Spinal cord (tissue), 10 donors: ENCODE results near the gene RNF145. TPM values are rescaled to one million over a fixed set of nuclear protein-coding genes. Genes with fewer than 3 reads are reported as not detected.
A peak's percentile ranks its signal among the peaks of the same experiment; 100 is the strongest.
"Not testable (repeated sequence)": the region's sequence is repeated elsewhere in the genome, so short reads cannot be mapped to it uniquely, and the experiment has no call there.

Source experiments
- DNase-seq, 6 donors: peaks; one replicate each; pipeline versions ENCODE4 v3.0.0 to v3.0.0-alpha.2; 2013 to 2015; ENCODE audit warnings: low spot score in 6 of 6, low read depth in 4 of 6
- H3K27ac ChIP-seq: one replicate; pipeline ENCODE4 v1.5.1; 2013; ENCODE audit warnings: low read depth, low read length, control low read depth
- H3K27me3 ChIP-seq: one replicate; pipeline ENCODE4 v1.6.1; 2013; ENCODE audit warnings: low read length; ENCODE audit not compliant: control insufficient read depth, insufficient read depth
- H3K36me3 ChIP-seq: one replicate; pipeline ENCODE4 v1.6.1; 2013; ENCODE audit warnings: low read length; ENCODE audit not compliant: control insufficient read depth, insufficient read depth
- H3K4me1 ChIP-seq: one replicate; pipeline ENCODE4 v1.6.1; 2013; ENCODE audit warnings: low read length; ENCODE audit not compliant: control insufficient read depth, insufficient read depth
- H3K4me3 ChIP-seq: one replicate; pipeline ENCODE4 v1.5.1; 2013; ENCODE audit warnings: low read depth, low read length, control low read depth
- H3K9me3 ChIP-seq: one replicate; pipeline ENCODE4 v1.6.1; 2013; ENCODE audit warnings: low read length; ENCODE audit not compliant: control insufficient read depth, insufficient read depth
- WGBS: methylation state at CpG from one replicate; pipeline ENCODE4 v1.1.5; 2013; ENCODE audit warnings: missing lambda C conversion rate; ENCODE audit not compliant: insufficient coverage; 5-methylcytosine and 5-hydroxymethylcytosine counted together
- polyA plus RNA-seq, 2 donors: library from polyadenylated mRNA; unstranded; fragments of 120-200 nt; gene quantifications; one replicate each; pipeline ENCODE4 v1.2.1, GENCODE V29; 2013; ENCODE audit not compliant: insufficient read length in 2 of 2
- total RNA-seq, 2 donors: library from RNA; depleted of rRNA in 1 of 2; stranded (reverse); fragments of 120-200 nt in 1 of 2; fragments of >200 nt in 1 of 2; gene quantifications; one replicate each; pipeline versions ENCODE4 v1.2.3 to v1.2.4, GENCODE V29; 2013 to 2014
- donor health status: healthy.

Gene RNF145
- total and polyA plus RNA-seq, 4 donors, result 52.2 to 105 (median 85.6) TPM

DNA sequence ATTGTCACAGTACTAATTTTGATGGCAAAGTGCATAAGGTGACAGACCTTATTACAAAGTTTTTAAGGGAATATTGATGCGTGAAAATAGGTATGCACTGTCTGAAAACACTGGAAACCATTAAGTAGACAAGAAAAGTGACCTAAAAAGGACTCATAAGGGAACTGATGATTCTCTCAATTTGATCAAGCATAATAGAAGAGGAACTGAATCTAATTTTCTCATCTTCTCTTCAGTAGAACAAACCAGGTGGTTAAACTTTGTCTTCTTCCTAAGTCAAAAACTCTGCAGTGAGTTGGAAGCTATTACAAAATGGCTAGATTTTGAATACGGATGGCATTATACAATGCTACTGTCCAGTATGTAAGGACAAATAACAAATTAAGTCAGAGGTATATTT, 53.4 kb downstream of the RNF145 start:
- WGBS, result no CpG with 5 or more reads among the region's 2 CpGs
- no peaks in the 10 kb centered on the region for H3K27me3 ChIP-seq

DNA sequence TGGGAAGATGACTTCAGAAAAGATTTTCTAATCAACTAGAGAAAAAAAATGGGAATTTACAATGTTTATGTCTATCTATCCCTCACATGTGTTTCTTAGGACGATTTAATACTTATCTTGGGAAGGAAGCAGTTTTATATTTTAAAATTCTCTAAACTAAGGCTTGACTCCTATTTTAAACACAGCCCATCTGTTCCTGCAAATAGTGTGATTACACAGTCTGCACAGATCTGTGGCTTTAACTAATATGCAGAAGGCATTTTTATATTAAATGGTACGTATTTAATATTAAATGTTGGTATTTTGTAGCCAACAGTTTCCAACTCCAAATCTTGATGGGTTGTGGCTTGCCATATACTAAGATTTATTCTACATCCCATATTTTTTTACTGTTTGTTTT, 56.5 kb downstream of the RNF145 start:
- H3K36me3 ChIP-seq, result no peaks in the 10 kb centered on the region
- H3K27me3 ChIP-seq, result no peaks in the 10 kb centered on the region
- H3K4me1 ChIP-seq, result no peaks in the 10 kb centered on the region
- no peaks in the 10 kb centered on the region for H3K9me3 ChIP-seq
- H3K27ac ChIP-seq, result no peak overlapping the region
- DNase-seq, result peak in 1 of 6 donors; percentile 61
- H3K4me3 ChIP-seq, result no peak overlapping the region
- WGBS, result no CpG with 5 or more reads among the region's 2 CpGs

More for the DNA sequence above, 53.4 kb downstream of the RNF145 start:
- Histone ChIP-seq H3K9me3 (no peaks in the 10 kb centered on the region), H3K36me3 (no peaks in the 10 kb centered on the region), H3K27ac (no peak overlapping the region), H3K4me1 (no peaks in the 10 kb centered on the region), H3K4me3 (no peak overlapping the region)
- no peak for DNase-seq

DNA sequence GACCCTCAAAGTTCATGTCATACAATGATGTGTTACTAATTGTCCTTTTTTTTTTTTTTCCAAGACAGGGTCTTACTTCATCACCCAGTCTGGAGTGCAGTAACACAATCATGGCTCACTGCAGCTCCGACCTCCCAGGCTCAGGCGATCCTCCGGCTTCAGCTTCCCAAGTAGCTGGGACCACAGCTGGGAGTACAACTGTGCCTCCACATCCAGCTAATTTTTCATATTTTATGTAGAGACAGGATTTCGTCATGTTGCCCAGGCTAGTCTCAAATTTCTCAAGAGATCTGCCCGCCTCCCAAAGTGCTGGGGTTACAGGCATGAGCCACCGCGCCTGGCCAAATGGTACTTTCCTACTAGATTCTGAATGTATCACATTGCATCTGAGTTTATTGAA, 60.3 kb downstream of the RNF145 start:
- no peaks in the 10 kb centered on the region for H3K27me3 ChIP-seq
- no peaks in the 10 kb centered on the region for H3K36me3 ChIP-seq
- no peak for DNase-seq
- 100% methylated on average over 2 of the region's 7 CpGs for WGBS
- no peaks in the 10 kb centered on the region for H3K9me3 ChIP-seq
- no peaks in the 10 kb centered on the region for H3K4me1 ChIP-seq
- H3K27ac ChIP-seq, result no peak overlapping the region
- no peak overlapping the region for H3K4me3 ChIP-seq

DNA sequence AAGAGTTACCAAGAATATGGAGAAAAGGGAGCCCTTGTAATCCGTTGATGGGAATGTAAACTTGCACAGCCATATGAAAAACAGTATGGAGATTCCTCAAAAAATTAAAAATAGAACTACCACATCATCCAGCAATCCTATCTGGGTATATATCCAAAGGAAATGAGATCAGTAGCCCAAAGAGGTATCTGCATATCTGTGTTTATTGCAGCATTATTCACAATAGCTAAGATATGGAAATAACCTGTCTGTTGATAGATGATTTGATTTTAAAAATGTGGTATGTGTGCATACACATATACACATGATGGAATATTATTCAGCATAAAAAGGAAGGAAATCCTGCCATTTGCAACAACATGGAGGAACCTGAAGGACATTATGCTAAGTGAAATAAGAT, 61.4 kb downstream of the RNF145 start:
- H3K4me1 ChIP-seq, result no peaks in the 10 kb centered on the region
- H3K27me3 ChIP-seq, result no peaks in the 10 kb centered on the region
- no CpG with 5 or more reads among the region's 1 CpG for WGBS
- no peak overlapping the region for H3K4me3 ChIP-seq
- H3K9me3 ChIP-seq, result no peaks in the 10 kb centered on the region
- DNase-seq, result no peak
- H3K36me3 ChIP-seq, result no peaks in the 10 kb centered on the region
- no peak overlapping the region for H3K27ac ChIP-seq

DNA sequence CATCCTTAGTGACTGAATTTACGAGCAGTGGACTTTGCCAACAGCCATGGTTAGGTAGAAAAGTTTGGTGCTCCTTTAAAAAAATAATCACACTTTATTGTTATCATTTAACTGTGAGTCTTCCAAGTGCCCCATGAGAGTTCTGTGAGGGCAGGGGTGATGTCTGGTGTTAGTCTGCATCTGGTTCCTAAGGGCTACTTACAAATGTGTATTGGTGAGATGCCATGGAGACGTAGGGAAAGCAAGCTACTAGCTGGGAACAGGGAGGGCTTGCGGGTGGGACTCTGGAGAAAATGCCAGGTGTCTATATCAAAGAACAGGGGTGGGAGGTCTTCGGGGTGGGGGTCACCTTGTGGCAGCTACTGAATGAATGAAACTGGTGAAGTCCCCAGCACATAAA, 62.5 kb downstream of the RNF145 start:
- H3K4me3 ChIP-seq, result no peak overlapping the region
- H3K9me3 ChIP-seq, result no peaks in the 10 kb centered on the region
- no peaks in the 10 kb centered on the region for H3K27me3 ChIP-seq
- WGBS, result 60% methylated on average over 1 of the region's 4 CpGs
- H3K4me1 ChIP-seq, result no peaks in the 10 kb centered on the region
- H3K27ac ChIP-seq, result no peak overlapping the region
- no peak for DNase-seq
- no peaks in the 10 kb centered on the region for H3K36me3 ChIP-seq

DNA sequence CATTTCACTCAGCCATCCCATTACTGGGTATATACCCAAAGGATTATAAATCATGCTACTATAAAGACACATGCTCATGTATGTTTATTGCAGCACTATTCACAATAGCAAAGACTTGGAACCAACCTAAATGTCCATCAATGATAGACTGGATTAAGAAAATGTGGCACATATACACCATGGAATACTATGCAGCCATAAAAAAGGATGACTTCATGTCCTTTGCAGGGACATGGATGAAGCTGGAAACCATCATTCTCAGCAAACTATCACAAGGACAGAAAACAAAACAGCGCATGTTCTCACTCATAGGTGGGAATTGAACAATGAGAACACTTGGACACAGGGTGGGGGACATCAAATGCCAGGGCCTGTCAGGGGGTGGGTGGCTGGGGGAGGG, 64.2 kb downstream of the RNF145 start:
- H3K27ac ChIP-seq, DNase-seq, H3K4me1 ChIP-seq, H3K9me3 ChIP-seq, H3K4me3 ChIP-seq, H3K27me3 ChIP-seq, H3K36me3 ChIP-seq: not testable (repeated sequence)
- no CpG with 5 or more reads among the region's 1 CpG for WGBS

DNA sequence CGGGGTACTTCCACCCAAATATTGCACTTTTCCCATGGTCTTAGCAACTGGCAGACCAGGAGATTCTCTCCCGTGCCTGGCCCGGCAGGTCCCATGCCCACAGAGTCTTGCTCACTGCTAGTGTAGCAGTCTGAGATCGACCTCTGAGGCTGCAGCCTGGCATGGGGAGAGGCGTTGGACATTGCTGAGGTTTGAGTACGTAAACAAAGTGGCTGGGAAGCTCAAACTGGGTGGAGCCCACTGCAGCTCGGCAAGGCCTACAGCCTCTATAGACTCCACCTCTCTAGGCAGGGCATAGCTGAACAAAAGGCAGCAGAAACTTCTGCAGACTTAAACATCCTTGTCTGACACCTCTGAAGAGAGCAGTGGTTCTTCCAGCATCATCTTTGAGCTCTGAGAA, 69.6 kb downstream of the RNF145 start:
- DNase-seq, result no peak
- H3K4me3 ChIP-seq, result no peak overlapping the region
- H3K36me3 ChIP-seq, result no peaks in the 10 kb centered on the region
- 88% methylated on average over 7 of the region's 7 CpGs for WGBS
- no peak overlapping the region for H3K27ac ChIP-seq
- no peaks in the 10 kb centered on the region for H3K4me1 ChIP-seq
- no peaks in the 10 kb centered on the region for H3K27me3 ChIP-seq
- H3K9me3 ChIP-seq, result no peaks in the 10 kb centered on the region

DNA sequence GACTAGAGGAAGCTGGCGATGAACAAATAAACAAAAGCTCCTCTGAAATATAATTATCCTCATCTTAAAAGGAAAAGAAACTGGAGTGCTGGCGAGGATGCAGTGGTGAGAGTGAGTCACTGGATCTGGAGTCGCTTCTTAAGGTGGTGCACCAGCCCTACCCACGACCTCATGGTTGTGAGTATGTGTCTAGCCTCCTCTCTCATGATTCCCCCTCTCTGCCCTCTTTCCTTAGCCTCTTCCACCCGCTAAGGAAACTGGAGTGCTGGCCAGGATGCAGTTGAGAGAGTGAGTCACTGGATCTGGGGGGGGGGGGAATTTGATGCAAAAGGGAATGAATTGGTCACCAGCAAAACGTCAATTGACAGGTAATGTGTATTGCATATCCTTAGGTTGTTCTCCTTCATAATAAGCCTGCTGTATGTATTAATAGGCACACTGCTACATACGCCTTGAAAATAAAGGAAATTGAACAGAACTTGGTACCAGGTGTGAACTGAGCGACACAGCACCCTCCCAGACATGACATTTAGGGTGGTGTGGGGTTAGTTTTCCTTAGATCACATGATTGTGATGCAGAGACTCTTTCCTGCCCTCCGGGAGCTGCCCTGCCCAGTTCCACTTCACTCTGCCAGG, 73.3 kb downstream of the RNF145 start:
- peaks cover 2% of the 10 kb centered on the region for H3K4me1 ChIP-seq
- no peak overlapping the region for H3K4me3 ChIP-seq
- WGBS, result 100% methylated on average over 1 of the region's 9 CpGs
- no peak for DNase-seq
- no peaks in the 10 kb centered on the region for H3K9me3 ChIP-seq
- no peaks in the 10 kb centered on the region for H3K27me3 ChIP-seq
- H3K27ac ChIP-seq, result no peak overlapping the region
- no peaks in the 10 kb centered on the region for H3K36me3 ChIP-seq

DNA sequence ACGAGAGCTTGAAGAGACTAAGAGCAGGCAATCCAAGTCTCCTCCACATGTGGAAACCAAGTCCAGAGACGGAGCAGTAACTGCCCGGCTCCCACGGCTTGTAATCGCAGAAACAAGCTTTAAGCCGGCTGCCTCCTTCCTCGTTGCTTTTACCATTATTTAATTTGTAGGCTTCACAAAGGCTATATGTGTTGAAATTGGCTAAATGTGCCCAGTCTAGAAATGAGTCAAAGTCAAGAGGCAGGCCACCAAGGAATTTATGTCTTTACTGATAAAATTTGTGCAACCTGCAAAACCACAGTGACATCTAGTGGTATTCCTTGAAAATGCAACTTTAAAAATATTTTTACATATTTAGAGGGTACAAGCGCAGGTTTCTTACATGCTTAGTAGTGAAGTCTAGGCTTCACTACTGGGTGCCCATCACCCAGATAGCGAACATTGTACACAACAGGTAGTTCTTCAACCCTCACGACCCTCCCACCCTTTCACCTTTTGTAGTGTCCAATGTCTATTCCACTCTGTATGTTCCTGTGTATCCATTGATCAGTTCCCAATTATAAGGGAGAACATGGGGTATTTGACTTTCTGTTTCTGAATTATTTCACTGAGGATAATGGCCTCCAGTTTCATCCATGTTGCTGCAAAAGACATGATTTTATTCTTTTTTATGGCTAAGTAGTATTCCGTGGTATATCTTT, 76.2 kb downstream of the RNF145 start:
- Histone ChIP-seq H3K9me3 (no peaks in the 10 kb centered on the region), H3K36me3 (no peaks in the 10 kb centered on the region), H3K4me1 (peaks cover 2% of the 10 kb centered on the region), H3K27me3 (no peaks in the 10 kb centered on the region), H3K27ac (no peak overlapping the region), H3K4me3 (no peak overlapping the region)
- WGBS, result 20% methylated on average over 1 of the region's 11 CpGs
- DNase-seq, result peak; percentile 26 to 90 (median 48)

DNA sequence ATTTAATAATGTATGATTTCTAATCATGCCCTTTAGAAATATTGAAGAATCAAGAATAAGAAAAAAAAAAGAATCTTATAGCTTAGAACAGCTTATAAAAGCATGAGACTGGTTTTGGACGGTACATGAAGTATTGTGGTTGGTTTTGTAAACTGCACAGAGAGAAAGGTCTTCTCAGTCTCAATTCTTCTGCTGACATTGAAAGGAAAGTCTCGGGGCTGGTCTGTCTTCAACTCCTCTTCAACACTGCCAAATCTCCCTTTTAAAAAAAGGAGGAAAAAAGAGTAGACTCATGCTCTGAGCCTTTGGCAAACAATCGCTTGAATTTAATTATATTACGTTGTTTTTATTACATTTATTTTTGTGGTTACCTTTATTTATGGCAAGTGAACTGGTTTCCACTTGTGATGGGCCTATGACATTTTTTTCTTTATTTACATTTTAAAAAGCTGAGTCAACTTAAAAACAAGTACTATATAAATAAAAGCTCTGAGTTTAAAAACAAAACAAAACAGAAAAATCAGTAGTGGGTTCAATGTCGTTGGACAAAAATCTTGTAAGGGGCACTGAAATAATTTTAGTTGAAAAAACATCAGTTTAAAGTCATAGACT, 76.8 kb downstream of the RNF145 start:
- Histone ChIP-seq H3K4me1 (peaks cover 2% of the 10 kb centered on the region), H3K27ac (no peak overlapping the region), H3K9me3 (no peaks in the 10 kb centered on the region), H3K4me3 (no peak overlapping the region), H3K36me3 (no peaks in the 10 kb centered on the region), H3K27me3 (no peaks in the 10 kb centered on the region)
- no peak for DNase-seq
- WGBS, result no CpG with 5 or more reads among the region's 5 CpGs
